NCI-H146 treated with DMSO at 0.1 percent for 48 hours (cell line): Measurements from ENCODE around the gene NME4.

Source experiments
- DNase-seq: peaks from one replicate; lab custom pipeline; 2025; ENCODE audit not compliant: unreplicated experiment; lab: John Stamatoyannopoulos, UW

The NME4 gene

GRCh38 chr16:363110-363765 is 33.8 kb upstream of the NME4 start:
- DNase-seq: no peak

DNA sequence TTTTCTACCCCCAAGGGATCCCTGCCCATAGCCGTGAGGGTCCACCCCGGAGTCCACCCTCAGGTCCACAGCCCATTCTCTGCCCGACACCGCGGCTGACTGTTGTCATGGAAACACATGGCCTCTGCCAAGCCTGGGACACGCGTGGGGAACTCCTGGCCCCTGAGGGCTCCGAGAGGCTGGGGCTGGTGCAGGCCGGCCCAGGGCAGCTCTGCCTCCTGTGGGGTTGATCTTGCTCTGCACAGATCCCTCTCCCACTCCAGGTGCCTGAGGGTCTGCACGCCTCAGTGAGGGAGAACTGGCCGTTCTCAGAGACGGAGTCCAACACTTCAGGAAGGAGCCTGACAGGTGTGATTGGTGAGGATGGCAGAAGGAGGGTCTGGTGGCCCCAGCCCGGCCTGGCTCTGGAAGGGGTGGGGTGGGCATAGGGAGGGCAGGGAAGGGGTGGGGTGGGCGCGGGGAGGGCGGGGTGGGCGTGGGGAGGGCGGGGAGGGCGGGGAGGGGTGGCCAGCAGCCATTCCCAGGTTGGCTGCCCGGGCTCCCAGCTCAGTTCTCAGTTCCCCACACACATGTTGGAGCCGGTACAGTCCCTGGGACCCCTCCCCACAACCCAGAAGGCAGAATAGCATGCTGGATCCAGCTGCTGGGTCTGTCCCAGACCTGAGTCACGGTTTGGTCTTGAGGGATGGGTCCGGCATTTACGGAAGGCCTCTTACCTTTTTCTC is 33.1 kb upstream of the NME4 start:
- no peak for DNase-seq

GRCh38 chr16:364595-365491 is 32.2 kb upstream of the NME4 start:
- no peak for DNase-seq

DNA sequence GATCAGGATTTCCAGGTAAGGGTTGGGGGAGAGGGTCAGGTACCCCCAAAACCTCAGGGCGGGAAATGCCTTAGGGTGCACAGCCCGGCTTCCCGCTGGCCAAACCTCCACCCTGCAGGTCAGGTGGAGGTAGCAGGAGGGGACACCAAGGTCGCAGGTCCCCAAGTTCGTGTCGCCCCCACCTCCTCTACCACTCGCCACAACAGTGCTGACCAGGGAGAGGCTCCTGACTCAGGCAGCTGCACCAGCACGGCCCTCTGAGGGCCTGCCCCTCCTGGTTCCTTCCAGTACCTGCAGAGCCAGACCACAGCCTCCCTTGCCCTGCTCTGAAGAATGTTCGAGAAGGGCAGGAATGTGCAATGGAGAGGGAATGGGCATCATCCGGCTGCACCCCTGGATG is 30.5 kb upstream of the NME4 start:
- no peak for DNase-seq

DNA sequence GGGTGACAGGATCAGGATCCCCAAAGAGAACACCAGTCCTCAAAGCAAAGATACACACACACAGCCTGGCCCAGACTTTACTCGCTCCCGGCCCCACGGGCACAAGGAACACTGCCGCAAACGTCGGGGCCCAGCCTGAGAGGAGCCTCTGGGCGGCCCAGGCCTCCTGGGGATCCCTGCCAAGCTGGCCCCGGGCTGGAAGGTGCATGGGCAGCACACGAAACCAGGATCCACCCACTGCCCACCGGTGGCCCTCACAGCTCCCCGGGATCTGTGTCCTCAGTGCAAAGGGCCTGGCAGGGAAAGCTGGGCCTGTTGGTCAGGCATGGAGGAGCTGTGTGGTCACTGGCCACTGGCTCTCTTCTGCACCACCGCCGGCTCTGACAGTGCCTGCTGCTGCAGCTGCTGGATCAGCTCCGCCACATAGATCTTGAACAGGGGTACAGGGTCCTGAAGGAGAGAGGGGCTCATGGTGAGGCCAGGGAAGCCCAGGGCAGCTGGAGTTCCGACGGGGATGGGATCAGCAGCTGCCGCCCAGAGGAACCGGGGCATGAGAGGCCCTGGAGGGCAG is 29.6 kb upstream of the NME4 start:
- DNase-seq: no peak

DNA sequence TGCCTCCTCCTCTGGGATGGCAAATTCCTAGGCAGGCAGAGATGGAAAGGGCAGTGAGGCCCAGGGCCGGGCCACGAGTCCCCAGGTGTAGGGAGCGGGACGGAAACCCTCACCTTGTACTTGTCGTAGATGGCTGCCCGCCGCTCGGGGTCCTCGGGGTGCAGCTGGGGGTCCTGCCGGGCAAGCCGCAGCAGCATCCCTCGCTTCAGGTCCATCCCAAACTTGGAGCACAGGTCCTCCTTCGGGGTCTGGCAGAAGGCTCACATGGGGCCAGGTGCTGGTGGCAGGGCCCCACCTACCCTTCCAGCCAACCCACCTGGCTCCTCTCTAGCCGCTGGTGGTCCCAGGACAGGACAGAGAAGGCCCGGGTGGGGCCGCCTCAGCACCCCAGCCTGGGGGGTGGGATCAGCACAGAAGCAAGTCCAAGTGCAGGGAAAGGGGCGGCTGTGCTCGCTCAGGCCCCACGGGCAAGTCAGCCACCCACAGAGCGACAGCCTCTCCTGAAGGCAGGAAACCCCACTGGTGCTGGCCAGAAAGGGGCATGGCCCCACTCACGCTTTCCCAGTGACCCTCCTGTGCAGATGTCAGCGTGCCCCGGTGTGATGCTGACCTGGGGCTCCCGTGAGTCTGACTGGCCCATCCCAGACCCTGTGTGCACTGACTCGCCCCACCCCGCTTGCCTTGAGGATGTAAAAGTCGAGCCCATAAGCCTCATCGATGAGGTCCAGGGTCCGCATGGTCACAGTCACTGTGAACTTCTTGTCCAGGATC is 28.4 kb upstream of the NME4 start:
- DNase-seq: no peak

DNA sequence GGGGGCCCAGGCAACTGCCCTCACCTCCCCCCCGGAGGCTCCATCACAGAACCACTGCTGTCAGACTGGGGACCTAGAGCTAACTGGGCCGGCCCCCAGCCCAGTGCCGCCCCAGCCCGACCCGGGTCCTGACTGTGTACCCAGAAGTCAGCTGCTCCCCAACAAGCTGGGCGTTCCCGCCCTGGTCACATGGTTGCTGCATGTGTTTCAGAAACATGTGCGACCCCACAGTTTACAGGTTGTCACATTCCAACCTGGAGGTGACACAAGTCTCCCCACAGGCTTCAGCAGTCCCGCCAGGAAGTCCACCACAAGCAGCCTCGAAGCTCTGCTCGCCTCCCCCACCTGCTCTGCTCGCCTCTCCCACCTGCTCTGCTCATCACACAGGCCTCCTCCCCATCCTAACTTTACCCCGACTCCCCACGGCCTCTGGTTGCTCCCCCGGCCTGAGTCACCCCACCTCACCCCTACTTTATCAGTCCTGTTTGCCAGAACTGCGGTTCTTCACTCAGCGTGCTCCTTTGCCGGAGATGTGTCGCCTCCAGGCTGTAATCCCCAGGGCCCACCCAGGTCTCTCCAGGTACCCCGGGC is 27.6 kb upstream of the NME4 start:
- no peak for DNase-seq

DNA sequence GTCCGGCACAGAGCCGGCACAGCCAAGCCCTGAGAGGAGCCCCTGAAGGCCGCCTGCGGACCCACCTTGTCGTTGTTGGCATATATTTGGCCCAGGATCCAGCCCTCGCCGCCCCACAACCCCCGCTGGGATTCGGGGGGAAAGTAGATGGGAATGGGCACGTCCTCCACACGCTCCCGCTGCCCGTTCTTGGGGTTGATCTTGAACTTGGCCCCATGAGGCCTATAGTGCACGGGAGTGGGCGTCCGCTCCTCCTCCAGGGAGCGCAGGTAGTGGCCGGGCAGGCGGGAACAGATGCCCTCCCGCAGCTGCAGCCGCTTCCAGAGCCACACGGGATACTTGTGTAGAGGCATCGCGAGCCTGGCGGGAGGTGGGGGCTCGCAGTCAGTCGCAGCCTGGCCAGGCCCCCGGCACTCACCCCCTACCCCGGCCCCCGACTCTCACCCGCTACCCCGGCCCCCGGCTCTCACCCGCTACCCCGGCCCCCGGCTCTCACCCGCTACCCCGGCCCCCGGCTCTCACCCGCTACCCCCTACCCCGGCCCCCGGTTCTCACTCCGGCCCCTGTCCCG is 27.0 kb upstream of the NME4 start:
- no peak for DNase-seq

DNA sequence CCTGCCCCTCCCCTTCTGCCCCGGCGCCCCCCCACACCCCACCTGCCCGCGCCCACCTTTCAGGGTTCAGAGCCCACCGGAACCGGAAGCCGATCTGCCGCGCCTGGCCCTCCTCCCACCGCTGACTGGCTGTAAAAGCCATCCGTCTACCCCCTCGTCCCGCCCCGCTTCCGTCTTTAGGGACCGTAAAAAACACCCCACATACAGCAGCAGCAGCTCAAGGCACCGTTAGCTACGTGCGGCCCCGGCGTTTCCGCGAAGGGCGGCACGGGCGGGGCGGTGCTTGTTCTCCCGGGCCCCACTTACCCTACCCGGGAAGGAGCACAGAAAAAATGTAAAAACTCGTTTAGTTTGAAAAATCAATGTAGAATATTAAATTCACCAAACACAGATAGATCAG is 26.6 kb upstream of the NME4 start, which contains the start of gene MRPL28:
MRPL28 (minus strand) TSS at position 96 of the 400 bp plus-strand sequence. CDS start 320 bp downstream, outside the sequence.
- DNase-seq: peak; percentile 94

- no peak for DNase-seq
Measured at GRCh38 chr16:370979-371514, 26.0 kb upstream of the NME4 start.

GRCh38 chr16:371515-372301 is 25.3 kb upstream of the NME4 start:
- DNase-seq: no peak

- DNase-seq: no peak
Measured at GRCh38 chr16:372302-372983, 24.6 kb upstream of the NME4 start.

GRCh38 chr16:373020-373598 is 23.9 kb upstream of the NME4 start:
- DNase-seq: no peak

GRCh38 chr16:373848-374615 is 23.0 kb upstream of the NME4 start:
- no peak for DNase-seq

DNA sequence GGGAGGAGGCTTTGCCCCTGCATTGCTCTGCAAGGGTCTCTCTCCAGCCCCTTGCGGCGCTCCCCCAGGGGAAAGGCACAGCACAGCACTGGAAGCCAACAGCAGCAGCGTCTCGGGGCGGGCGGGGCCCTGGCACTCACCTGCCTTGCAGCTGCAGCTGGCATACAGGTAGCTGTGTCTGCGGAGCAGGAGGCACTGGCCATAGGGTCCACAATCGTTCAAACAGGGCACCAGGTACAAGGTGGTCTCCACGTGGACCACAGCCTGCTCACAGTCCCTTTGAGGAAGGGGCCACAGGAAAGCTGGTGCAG is 22.4 kb upstream of the NME4 start:
- DNase-seq: no peak

GRCh38 chr16:375212-375611 is 21.8 kb upstream of the NME4 start:
- DNase-seq: no peak
